Measurements from ENCODE around the gene GRM4.

Gene GRM4

DNA sequence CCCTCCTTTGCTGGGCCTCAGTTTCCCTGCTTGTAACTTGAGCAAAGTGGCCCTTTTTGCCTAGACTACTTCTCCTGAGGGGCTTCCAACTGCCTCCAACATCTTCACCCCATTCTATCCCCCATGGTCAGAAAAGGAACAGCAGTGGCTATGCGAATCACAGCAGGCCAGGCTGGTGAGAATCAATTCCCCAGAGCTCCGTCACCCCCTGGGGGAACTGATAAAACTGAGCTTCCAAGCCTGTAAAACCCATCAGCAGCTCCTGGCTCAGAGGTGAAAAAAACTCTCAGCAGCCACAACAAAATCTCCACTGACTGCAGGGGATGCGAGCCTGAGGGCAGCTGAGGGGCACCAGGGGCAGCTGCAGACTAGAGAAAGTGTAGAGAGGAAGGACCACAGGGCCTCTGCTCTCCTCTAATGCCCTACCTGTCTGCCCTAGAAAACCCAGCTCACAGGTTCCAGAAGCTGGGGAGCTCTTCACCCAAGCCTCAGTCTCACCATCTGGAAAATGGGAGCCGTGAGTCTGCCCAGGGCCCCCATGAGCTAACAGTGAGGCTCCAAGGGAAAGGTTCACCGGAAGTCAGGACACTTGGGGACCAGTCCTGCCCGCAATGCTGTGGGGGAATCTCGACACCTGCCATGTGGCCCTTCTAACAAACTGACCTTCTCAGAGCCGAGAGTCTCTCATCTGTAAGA is 120.6 kb downstream of the GRM4 start:
- DNase-seq (ENCODE audit: extremely low read depth, low read depth) = no peak
- TF ChIP-seq, protein P1, sequence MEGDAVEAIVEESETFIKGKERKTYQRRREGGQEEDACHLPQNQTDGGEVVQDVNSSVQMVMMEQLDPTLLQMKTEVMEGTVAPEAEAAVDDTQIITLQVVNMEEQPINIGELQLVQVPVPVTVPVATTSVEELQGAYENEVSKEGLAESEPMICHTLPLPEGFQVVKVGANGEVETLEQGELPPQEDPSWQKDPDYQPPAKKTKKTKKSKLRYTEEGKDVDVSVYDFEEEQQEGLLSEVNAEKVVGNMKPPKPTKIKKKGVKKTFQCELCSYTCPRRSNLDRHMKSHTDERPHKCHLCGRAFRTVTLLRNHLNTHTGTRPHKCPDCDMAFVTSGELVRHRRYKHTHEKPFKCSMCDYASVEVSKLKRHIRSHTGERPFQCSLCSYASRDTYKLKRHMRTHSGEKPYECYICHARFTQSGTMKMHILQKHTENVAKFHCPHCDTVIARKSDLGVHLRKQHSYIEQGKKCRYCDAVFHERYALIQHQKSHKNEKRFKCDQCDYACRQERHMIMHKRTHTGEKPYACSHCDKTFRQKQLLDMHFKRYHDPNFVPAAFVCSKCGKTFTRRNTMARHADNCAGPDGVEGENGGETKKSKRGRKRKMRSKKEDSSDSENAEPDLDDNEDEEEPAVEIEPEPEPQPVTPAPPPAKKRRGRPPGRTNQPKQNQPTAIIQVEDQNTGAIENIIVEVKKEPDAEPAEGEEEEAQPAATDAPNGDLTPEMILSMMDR (IDR thresholded peaks at IDR 0.05; ENCODE audit: low read depth, low read length) = no peak

DNA sequence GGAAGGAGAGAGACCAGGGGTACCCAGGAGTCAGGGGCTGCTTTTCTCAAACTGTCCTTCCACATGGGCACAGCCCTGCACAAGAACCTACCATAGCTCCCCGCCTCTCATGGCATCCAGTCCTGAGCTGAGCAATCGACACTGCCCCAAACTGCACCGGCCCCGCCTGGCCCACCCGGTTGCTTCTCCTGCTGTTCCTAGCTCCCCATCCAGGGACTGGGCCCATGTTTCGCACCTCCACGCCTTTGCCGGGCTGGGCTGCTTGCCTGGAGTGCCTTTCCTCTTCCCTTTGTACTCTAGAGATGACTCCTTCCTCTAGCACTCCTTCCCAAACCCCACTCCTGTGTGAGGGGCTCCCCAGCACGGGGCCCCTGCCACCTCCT is 123.0 kb downstream of the GRM4 start:
- TF ChIP-seq, protein P1 (IDR thresholded peaks at IDR 0.05; ENCODE audit: low read depth, low read length) = no peak
- DNase-seq (ENCODE audit: extremely low read depth, low read depth) = no peak

DNA sequence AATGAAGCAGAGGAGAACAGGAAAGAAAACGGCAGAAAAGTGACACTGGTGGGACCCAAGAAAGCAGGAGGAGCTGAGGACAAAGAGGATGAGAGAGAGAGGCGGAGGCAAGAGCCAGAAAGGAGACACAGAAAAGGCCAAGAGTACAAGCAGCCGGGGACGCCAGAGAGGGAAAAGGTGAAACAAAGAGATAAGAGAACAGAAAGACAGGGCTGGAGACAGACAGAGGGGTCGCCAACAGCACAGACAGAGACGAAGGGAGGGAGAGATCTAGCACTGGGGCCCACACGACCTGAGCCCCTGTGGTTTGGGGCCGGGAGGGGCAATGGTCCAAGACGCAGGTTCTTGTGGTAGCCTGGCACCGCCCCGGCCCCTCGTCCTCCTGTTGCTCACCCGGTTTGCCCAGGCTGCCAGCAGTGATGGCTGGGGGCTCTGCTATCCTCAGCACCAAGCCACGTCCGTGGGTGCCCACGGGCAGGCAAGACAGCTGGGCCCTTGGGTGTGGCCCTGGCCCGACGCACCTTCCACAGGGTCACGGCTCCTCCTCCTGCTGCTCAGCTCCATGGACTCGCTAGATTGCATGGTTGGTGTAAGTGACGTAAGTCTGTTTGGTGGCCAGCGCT is 123.5 kb downstream of the GRM4 start:
- DNase-seq (ENCODE audit: extremely low read depth, low read depth) = no peak
- TF ChIP-seq, protein P1 (IDR thresholded peaks at IDR 0.05; ENCODE audit: low read depth, low read length) = no peak

DNA sequence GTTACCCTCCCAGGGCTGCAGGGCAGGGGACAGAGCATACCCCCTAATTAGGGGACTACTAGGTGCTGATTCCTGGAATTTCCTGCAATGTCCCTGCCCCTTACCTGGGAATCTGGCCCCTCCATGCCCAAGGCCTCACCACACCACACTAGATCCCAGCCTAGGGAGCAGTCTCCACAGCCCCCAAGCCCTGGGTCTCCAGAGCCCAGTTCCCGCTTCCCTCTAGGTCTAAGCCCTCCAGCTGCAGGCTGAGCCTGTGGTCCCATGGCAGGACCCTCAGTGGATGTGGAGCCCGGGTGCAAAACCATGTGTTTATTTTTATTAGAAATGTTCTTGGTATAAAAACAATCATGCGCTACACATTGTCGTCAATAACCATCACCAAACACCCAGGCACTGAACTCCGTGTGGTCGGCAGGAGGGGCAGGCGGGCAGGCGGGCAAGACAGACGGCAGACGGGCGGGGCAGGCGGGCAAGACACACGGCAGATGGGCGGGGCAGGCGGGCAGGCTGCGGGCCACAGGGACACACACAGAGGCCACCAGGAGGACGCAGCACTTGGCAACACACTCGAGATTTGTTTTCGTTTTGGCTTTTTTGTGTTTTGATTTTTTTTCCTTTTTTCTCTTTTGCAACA is 124.2 kb downstream of the GRM4 start:
- TF ChIP-seq, protein P1 (IDR thresholded peaks at IDR 0.05; ENCODE audit: low read depth, low read length) = no peak

DNA sequence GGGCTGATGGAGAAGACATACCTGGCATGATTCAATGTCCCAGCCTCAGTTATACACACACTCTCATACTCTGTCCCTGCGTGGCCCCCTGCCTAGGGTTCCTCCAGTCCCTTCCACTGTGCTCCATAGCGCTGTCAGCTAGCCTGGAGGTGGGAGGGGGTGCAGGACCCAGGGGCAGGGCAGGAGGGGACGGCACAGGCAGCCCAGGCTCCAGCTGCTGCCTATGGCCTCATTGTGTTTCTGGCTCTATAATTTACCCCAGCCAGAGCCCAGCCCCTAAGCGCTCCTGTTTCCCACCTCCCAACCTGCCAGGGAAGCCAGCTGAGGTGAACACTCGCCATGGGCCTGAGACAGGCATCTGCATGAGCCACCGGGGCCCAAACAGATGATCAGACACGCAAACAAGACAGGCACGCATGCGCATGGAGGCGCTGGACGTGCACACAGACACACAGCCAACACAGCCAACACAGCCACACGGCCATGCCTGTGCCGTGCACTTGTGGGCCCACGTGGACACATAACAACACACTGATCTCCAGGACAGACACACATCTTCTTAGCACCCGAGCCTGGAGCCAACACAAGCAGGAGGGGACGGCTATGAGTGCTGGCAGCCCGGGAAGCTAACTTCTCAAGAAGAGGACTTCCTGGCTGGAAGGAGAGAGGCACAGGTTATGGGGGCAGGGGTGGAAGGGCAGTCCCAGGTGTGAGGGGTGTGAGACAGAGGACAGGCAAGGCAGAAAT is 124.9 kb downstream of the GRM4 start:
- TF ChIP-seq, protein P1 (IDR thresholded peaks at IDR 0.05; ENCODE audit: low read depth, low read length) = no peak
- no peak for DNase-seq (ENCODE audit: extremely low read depth, low read depth)

More for the DNA sequence above, 124.2 kb downstream of the GRM4 start:
- DNase-seq (ENCODE audit: extremely low read depth, low read depth) = no peak

DNA sequence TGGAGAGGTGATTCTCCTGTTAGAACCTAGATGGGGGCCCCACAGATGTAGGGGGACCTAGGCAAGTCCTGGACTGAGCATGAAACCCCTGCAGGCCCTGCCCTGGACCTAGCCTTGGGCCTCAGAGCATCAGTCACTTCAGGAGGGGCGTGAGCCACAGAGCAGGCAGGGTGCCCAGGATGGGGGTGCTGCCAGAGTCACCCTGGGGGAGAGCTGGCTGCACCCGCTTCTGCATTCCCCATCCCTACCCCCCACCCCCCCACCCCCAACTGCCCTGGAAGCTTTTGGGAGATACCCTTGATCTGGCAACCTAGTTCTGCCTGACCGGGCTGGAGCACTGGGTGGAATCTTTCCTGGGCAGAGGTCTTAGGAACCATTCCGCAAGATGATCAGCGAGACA is 125.6 kb downstream of the GRM4 start:
- TF ChIP-seq, protein P1 (IDR thresholded peaks at IDR 0.05; ENCODE audit: low read depth, low read length) = no peak
- DNase-seq (ENCODE audit: extremely low read depth, low read depth) = no peak
